Fibroblast of skin of back (primary cell): Measurements from ENCODE around the gene AQP9.

Source experiments
- DNase-seq: peaks from one replicate; pipeline ENCODE4 v3.0.0-alpha.2; 2013

The AQP9 gene

DNA sequence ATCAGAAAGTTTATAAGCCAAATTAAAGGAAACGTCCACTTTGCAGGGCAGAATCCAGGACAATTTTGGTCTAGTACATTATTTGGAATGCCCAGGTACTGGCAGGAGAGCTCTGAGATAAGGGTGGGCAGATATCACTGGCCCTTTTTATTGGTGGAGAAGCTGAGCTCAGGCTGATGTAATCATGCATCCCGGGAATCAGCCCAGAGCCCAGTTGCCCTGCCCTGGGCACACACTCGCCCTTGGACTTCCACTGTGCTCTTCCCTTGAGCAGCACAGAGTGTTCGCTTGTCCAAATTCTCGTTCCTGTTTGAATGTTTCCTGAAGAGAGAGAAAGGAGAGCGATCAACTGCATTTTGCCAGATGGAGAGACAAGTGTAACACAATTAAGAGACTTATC is 3.7 kb downstream of the AQP9 start:
- no peak for DNase-seq

DNA sequence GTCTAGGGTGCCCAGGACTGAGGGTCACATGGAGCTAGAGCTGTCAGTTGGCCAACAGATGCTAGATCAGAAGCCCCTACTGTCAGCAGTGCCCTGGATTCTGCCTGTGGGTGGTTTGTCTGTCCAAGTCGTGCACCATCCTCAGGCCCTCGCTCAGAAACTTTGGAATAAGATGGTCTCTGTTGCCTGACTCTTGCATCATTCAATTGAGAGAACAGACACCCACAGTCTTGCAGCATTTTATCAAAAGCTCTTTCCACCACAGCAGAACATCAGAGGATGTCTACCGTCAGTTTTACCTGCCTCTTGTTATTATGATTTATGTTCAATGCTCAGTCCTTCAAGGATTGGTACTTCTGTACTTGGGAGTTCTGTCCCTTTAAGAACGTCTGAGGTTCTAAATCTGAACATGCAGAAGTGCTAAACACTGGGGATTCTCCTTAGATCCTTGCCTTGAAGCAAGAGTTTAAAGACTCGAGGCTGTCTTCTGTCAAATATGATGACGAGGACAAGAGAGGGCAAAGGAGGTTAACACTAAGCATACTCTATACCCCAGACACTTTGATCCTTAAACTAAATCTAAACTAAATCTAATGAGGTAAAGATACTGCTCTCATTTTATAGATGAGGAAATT is 4.8 kb downstream of the AQP9 start:
- no peak for DNase-seq

- no peak for DNase-seq
Observed at GRCh38 chr15:58145606-58146005, 7.4 kb downstream of the AQP9 start.

- DNase-seq: no peak
Observed at GRCh38 chr15:58146211-58146610, 8.0 kb downstream of the AQP9 start.

GRCh38 chr15:58146749-58147148 is 8.6 kb downstream of the AQP9 start:
- DNase-seq: peak; percentile 3

DNA sequence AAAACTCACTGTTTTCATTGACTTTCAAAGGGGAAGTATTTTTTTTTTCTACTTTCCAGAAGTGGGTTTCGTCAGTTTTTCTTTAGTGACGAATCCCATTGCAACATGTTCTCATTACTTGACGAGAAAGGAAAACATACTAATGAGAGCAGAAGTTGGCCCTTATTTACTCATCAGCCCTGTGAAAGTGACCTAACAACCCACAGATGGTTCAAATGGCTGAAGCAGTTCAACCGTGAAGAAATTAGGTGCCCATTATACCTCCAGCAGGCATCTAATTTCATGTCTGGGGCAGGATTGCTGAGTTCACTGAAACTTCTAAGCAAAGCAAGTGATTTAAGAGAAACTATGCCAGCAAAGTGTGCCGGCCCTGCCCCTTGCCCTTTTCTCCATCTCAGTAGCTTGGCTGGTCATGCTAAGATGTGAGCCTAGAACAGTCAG is 9.0 kb downstream of the AQP9 start:
- no peak for DNase-seq

DNA sequence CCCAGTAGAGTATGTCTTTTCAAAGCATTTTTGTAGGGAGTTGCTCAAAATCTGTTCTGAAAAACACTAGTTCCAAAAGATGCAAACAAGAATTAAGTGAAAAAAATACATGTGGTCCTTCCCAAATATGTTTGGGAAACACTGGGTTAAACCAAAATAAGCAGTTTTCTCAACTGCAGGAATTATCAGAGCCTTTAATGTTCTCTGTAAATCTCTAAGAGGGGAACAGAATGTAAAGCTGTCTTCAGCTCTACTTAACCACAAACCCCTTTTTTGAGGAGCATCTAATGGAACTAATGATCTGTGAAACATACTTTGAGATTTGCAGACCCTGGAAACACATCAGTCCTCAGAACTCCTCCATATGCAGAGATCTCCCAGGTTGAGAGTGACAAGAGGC is 9.9 kb downstream of the AQP9 start:
- DNase-seq: no peak

- no peak for DNase-seq
Observed at GRCh38 chr15:58148633-58149445, 10.7 kb downstream of the AQP9 start.

GRCh38 chr15:58154769-58155168 is 16.6 kb downstream of the AQP9 start:
- no peak for DNase-seq

- DNase-seq: no peak
Observed at GRCh38 chr15:58159827-58160386, 21.7 kb downstream of the AQP9 start.

GRCh38 chr15:58161436-58161930 is 23.3 kb downstream of the AQP9 start:
- no peak for DNase-seq

DNA sequence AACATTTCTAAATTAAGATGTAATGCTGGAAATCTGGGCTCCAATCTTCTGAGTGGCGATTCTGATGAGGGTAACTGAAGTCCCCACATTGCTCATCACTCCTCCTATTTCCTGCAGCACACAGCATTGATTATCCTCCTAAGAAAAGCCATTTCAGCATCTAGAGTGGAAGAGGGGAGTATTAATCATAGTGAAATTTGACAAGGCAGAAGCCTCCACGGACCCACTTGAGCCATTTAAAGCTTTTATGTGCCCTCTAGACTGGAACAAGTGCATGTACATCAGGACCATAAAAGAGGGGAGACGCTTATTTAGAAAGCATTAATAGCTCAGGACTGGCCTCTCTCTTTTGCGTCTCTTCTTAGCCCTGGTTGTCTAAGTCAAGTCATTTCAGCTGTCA is 25.8 kb downstream of the AQP9 start:
- DNase-seq: no peak

- DNase-seq: no peak
Observed at GRCh38 chr15:58164926-58165325, 26.7 kb downstream of the AQP9 start.

- peak; percentile 15 for DNase-seq
Observed at GRCh38 chr15:58165661-58166060, 27.5 kb downstream of the AQP9 start.

DNA sequence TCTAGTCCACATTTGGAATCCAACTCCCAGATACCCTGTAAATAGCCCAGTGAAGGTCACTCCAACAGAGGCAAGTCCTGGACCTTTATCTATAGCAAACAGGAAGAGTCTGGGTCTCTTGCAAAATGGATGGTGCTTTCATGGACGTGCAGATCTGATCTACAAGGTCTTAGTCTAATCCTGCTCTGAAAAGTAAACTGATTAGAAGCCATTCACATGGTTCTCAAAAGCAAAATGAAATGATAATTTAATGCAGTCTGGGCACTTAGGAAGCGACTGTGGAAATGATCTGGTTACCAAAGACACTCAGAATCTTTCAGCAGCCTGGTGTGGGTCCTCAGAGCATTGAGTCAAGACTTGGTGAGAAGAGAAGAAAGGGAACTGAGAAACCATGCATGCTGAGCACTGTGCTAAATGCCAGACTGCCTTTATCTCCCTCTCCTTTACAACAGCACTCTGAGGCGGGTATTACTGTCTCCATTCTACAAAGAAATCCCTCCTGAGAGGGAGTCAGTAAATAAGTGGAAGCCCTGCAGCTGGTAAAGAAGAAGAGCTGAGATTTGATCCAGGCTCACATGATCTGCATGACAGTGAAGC is 29.0 kb downstream of the AQP9 start:
- DNase-seq: no peak

- DNase-seq: no peak
Observed at GRCh38 chr15:58169934-58170333, 31.8 kb downstream of the AQP9 start.

DNA sequence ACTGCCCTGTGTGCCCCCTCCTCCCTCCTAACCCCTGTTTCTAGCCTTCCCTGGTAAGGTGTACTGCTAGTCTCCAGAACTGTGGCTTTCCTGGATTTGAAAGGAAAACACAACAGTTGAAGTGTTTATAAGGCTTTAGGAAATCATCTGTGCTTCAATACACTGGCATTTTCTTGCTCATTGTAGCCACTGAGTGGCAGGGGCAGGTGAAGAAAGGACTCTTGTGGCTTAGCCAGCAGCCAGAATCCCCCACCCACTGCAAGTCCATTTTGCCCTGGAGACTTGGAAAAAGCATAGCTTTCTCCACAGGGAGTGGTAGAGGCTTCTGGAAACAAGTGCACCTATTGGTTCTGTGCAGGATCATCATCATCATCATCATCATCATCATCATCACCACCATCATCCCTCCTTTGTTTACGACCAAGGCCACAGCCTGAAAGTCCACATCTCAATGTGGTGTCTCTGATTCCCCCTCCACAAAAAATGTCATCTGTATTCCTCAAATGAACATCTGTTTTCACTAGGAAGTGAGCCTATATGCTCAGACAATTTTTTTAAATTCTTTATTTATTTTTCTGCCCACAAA is 33.4 kb downstream of the AQP9 start:
- no peak for DNase-seq

- DNase-seq: no peak
Observed at GRCh38 chr15:58174709-58175108, 36.5 kb downstream of the AQP9 start.

- no peak for DNase-seq
Observed at GRCh38 chr15:58175955-58176354, 37.8 kb downstream of the AQP9 start.

DNA sequence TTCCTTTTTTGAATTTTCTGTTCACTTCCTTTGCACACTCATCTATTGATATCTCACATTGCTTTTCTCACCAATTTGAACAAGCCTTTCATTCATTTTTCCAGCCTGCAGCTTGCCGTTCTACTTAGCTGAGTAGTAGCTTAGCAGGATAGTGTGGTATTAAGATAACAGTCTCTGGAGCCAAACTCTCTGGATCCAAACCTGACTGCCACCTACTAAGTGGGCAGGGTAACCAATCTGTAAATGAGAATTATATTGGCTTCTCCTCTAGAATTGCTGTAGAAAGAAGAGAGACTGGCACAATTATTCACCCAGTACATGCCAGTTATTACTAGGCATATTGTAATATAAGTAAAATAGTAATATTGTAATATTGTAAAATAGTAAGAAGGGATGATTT is 40.5 kb downstream of the AQP9 start:
- DNase-seq: no peak

DNA sequence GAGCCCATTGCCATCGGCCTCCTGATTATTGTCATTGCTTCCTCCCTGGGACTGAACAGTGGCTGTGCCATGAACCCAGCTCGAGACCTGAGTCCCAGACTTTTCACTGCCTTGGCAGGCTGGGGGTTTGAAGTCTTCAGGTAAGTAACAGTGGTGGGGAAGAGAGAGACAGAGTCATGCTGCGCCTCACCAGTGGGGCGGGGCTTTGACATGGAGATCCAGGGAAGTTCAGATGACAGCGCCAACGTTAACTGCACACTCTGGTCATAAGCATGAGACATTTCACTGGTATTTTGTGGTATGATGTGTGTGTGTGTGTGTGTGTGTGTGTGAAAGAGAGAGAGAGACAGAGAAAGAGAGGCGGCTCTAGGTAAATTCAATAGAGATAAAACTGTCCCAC is 41.0 kb downstream of the AQP9 start:
- peak; percentile 30 for DNase-seq

- no peak for DNase-seq
Observed at GRCh38 chr15:58179741-58180381, 41.7 kb downstream of the AQP9 start.
